NB4 (cell line): ENCODE results near the gene MDH1.

ENCODE experiments used
- DNase-seq: peaks from one replicate; pipeline ENCODE4 v3.0.0; 2010; ENCODE audit warnings: low read depth
- H3K4me3 ChIP-seq: one replicate; pipeline ENCODE4 v1.5.1; 2011; ENCODE audit warnings: mild to moderate bottlenecking, low read depth, low read length, moderate library complexity
- MAX ChIP-seq: IDR thresholded peaks from 2 replicates; pipeline ENCODE4 v1.6.1; 2011; ENCODE audit warnings: low read depth, low read length
- MYC ChIP-seq: IDR thresholded peaks from 2 replicates; pipeline ENCODE4 v1.6.1; 2011; ENCODE audit warnings: low read depth, low read length
- POLR2A ChIP-seq: IDR thresholded peaks from 2 replicates; pipeline ENCODE4 v1.6.1; 2011; ENCODE audit warnings: mild to moderate bottlenecking; ENCODE audit not compliant: insufficient read length; ENCODE audit errors: extremely low read depth
- TF ChIP-seq, protein P1 (sequence below): IDR thresholded peaks from one replicate; pipeline ENCODE4 v1.5.1; 2012; ENCODE audit warnings: low read depth, low read length

Gene MDH1

GRCh38 chr2:63588385-63589147, at the start of gene MDH1, which contains the start of gene WDPCP:
Gene MDH1, plus strand, starts transcription at chr2:63588963. Its CDS starts 81 bp downstream, at chr2:63589044.
Gene WDPCP, minus strand, starts transcription at chr2:63588477. Its CDS starts 206 bp downstream, at chr2:63588271.
- H3K4me3 ChIP-seq = peak within 1 kb of the TSS; percentile 97
- peak; percentile 100 for DNase-seq
- TF ChIP-seq MYC = peak; percentile 93
- peak; percentile 79 for TF ChIP-seq POLR2A
- TF ChIP-seq MAX = peak; percentile 80
- TF ChIP-seq, protein P1, sequence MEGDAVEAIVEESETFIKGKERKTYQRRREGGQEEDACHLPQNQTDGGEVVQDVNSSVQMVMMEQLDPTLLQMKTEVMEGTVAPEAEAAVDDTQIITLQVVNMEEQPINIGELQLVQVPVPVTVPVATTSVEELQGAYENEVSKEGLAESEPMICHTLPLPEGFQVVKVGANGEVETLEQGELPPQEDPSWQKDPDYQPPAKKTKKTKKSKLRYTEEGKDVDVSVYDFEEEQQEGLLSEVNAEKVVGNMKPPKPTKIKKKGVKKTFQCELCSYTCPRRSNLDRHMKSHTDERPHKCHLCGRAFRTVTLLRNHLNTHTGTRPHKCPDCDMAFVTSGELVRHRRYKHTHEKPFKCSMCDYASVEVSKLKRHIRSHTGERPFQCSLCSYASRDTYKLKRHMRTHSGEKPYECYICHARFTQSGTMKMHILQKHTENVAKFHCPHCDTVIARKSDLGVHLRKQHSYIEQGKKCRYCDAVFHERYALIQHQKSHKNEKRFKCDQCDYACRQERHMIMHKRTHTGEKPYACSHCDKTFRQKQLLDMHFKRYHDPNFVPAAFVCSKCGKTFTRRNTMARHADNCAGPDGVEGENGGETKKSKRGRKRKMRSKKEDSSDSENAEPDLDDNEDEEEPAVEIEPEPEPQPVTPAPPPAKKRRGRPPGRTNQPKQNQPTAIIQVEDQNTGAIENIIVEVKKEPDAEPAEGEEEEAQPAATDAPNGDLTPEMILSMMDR = no peak

GRCh38 chr2:63539416-63540162, 49.2 kb upstream of the MDH1 start:
- no peak overlapping the region for H3K4me3 ChIP-seq
- no peak for TF ChIP-seq MYC
- no peak for TF ChIP-seq POLR2A
- no peak for TF ChIP-seq MAX
- TF ChIP-seq, protein P1 = no peak
- no peak for DNase-seq

DNA sequence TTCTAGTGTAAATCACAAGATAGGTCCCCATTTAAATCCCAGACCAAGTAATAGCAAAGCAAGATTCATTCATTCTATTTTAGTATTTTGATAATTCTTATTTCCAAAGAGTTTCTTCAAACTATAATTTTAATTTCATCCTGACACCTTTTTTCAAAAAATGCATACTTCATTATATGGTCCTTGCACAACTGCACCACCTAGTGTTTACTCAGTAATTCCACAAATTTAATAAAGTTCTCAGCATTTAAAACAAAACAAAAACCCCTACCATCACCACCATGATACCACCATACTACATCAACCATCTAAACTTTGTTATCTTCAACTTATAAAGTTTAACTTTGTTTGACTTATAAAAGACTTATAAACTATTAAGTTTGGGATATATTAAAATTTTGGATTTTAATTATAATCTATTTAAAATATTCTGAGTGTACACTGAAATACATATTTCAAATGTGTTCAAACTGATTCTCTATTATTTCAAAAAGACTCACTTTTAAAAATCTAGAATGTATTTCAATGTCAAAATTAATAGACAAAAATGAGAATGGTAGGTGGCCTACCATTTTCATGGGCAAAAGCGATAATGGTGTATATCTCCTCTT, 44.6 kb upstream of the MDH1 start:
- TF ChIP-seq, protein P1 = peak; percentile 42
- no peak for TF ChIP-seq POLR2A
- no peak overlapping the region for H3K4me3 ChIP-seq
- DNase-seq = peak; percentile 45

- H3K4me3 ChIP-seq = no peak overlapping the region
- no peak for DNase-seq
- TF ChIP-seq POLR2A = no peak
- no peak for TF ChIP-seq MAX
- no peak for TF ChIP-seq MYC
- TF ChIP-seq, protein P1 = no peak
These were observed 43.7 kb upstream of the MDH1 start for GRCh38 chr2:63545023-63545422.

GRCh38 chr2:63553049-63553448, 35.7 kb upstream of the MDH1 start:
- no peak for DNase-seq
- TF ChIP-seq, protein P1 = no peak
- TF ChIP-seq MAX (no peak), MYC (no peak), POLR2A (no peak)
- H3K4me3 ChIP-seq = no peak overlapping the region
